ENCODE measurements around the gene PGF. TPM values are rescaled to one million over a fixed set of nuclear protein-coding genes. Genes with fewer than 3 reads are reported as not detected.
A peak's percentile ranks its signal among the peaks of the same experiment; 100 is the strongest.

PGF gene
- total RNA-seq, 4 donors from 2014 or later = 3.5 to 10.5 (median 7.9) TPM

GRCh38 chr14:74956280-74957072 lies 1.1 kb upstream of the PGF start:
- Histone ChIP-seq H3K4me1 (peaks cover 42% of the 10 kb centered on the region), H3K27ac (no peak overlapping the region), H3K9me3 (no peaks in the 10 kb centered on the region), H3K4me3 (peak overlapping the region; percentile 68), H3K27me3 (no peaks in the 10 kb centered on the region), H3K36me3 (no peaks in the 10 kb centered on the region)
- WGBS = 87% methylated on average over 13 of the region's 24 CpGs
- DNase-seq (ENCODE audit: low spot score in 2 of 2) = no peak
- TF ChIP-seq POLR2A (IDR thresholded peaks at IDR 0.05) (no peak), POLR2AphosphoS5 (IDR thresholded peaks at IDR 0.05) (no peak), EP300 (IDR thresholded peaks at IDR 0.05) (no peak), CTCF (IDR thresholded peaks at IDR 0.05) (no peak)

GRCh38 chr14:74956027-74956279 lies 556 bp upstream of the PGF start:
- peak overlapping the region; percentile 68 for H3K4me3 ChIP-seq
- no peaks in the 10 kb centered on the region for H3K27me3 ChIP-seq
- no peak for TF ChIP-seq CTCF (IDR thresholded peaks at IDR 0.05)
- TF ChIP-seq POLR2AphosphoS5 (IDR thresholded peaks at IDR 0.05) = no peak
- TF ChIP-seq POLR2A (IDR thresholded peaks at IDR 0.05) = no peak
- no peak for TF ChIP-seq EP300 (IDR thresholded peaks at IDR 0.05)
- DNase-seq (ENCODE audit: low spot score in 2 of 2) = no peak
- WGBS = 81% methylated on average over 8 of the region's 9 CpGs
- H3K9me3 ChIP-seq = no peaks in the 10 kb centered on the region
- no peaks in the 10 kb centered on the region for H3K36me3 ChIP-seq
- no peak overlapping the region for H3K27ac ChIP-seq
- H3K4me1 ChIP-seq = peaks cover 42% of the 10 kb centered on the region

- no peak for DNase-seq (ENCODE audit: low spot score in 2 of 2)
- TF ChIP-seq EP300 (IDR thresholded peaks at IDR 0.05) (no peak), POLR2AphosphoS5 (IDR thresholded peaks at IDR 0.05) (no peak), POLR2A (IDR thresholded peaks at IDR 0.05) (no peak), CTCF (IDR thresholded peaks at IDR 0.05) (no peak)
- Histone ChIP-seq H3K4me1 (peaks cover 42% of the 10 kb centered on the region), H3K36me3 (no peaks in the 10 kb centered on the region), H3K27ac (no peak overlapping the region), H3K4me3 (peak overlapping the region; percentile 68), H3K9me3 (no peaks in the 10 kb centered on the region), H3K27me3 (no peaks in the 10 kb centered on the region)
- 0% methylated on average over 3 of the region's 3 CpGs for WGBS
These were observed 509 bp downstream of the PGF start for GRCh38 chr14:74954947-74955228.

- Histone ChIP-seq H3K4me3 (peak overlapping the region; percentile 68), H3K27ac (no peak overlapping the region), H3K4me1 (peaks cover 42% of the 10 kb centered on the region), H3K36me3 (peaks cover under 1% of the 10 kb centered on the region), H3K9me3 (no peaks in the 10 kb centered on the region), H3K27me3 (no peaks in the 10 kb centered on the region)
- TF ChIP-seq CTCF (IDR thresholded peaks at IDR 0.05) (no peak), EP300 (IDR thresholded peaks at IDR 0.05) (no peak), POLR2A (IDR thresholded peaks at IDR 0.05) (no peak), POLR2AphosphoS5 (IDR thresholded peaks at IDR 0.05) (no peak)
- no peak for DNase-seq (ENCODE audit: low spot score in 2 of 2)
- WGBS = 62% methylated on average over 7 of the region's 18 CpGs
These were observed 1.0 kb downstream of the PGF start for GRCh38 chr14:74954232-74954946.

GRCh38 chr14:74953686-74954085 lies 1.7 kb downstream of the PGF start:
- DNase-seq (ENCODE audit: low spot score in 2 of 2) = no peak
- Histone ChIP-seq H3K9me3 (no peaks in the 10 kb centered on the region), H3K27me3 (no peaks in the 10 kb centered on the region), H3K27ac (no peak overlapping the region), H3K4me1 (peaks cover 42% of the 10 kb centered on the region), H3K36me3 (peaks cover 5% of the 10 kb centered on the region), H3K4me3 (peak overlapping the region; percentile 68)
- WGBS = 81% methylated on average over 5 of the region's 5 CpGs
- TF ChIP-seq EP300 (IDR thresholded peaks at IDR 0.05) = no peak
- no peak for TF ChIP-seq CTCF (IDR thresholded peaks at IDR 0.05)
- no peak for TF ChIP-seq POLR2A (IDR thresholded peaks at IDR 0.05)
- TF ChIP-seq POLR2AphosphoS5 (IDR thresholded peaks at IDR 0.05) = no peak
